ENCODE results near the gene TARS2.

The TARS2 gene

DNA sequence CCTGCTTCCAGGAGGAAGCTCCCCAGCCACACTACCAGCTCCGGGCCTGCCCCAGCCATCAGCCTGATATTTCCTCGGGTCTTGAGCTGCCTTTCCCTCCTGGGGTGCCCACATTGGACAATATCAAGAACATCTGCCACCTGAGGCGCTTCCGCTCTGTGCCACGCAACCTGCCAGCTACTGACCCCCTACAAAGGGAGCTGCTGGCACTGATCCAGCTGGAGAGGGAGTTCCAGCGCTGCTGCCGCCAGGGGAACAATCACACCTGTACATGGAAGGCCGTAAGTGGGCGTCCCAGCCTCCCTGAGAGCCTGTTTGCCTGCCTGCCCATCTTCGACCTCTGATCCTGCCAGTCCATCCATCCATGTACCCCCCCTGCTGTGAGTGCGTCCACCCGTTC is 24.3 kb downstream of the TARS2 start:
- no peak for DNase-seq

DNA sequence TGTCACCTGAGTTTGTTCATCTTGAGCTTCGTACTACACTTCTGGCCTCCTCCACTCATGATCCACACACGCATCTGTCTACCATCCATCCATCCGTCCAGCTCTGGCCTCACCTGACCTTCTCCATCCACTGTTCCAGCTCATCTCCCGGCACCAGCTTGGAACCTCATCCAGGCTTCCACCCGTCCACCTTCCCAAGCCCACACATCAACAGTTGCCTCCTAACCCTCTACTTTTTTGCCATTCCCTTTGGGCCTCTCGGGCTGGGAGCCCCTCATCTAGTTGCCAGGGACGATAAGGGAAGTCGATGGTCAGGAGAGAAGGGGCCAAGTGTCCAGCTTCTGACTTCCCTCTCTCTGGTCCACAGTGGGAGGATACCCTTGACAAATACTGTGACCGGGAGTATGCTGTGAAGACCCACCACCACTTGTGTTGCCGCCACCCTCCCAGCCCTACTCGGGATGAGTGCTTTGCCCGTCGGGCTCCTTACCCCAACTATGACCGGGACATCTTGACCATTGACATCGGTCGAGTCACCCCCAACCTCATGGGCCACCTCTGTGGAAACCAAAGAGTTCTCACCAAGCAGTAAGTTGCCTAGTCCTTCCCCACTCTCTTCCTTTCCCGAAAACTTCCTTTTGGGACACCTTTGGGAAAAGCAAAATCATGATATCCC is 24.9 kb downstream of the TARS2 start:
- no peak for DNase-seq

DNA sequence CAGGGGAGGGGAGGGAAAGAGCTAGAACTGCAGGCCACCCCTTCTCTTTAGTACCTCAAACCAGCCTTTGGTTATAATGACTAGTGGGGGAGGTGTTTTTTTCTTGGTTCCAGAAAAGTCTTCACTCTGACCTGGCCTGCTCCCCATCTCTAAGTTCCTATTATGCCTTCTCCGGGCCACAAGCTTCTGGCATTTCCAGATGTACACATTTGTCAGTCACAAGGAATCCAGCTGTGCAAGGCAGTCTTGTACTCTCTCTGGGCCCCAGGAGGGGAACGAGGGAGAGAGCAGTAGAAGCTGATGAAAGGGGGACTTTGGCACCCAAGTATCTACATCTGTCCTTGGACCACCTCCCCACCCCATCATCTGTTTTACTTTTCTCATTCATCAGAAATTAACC is 25.6 kb downstream of the TARS2 start:
- DNase-seq, result no peak

DNA sequence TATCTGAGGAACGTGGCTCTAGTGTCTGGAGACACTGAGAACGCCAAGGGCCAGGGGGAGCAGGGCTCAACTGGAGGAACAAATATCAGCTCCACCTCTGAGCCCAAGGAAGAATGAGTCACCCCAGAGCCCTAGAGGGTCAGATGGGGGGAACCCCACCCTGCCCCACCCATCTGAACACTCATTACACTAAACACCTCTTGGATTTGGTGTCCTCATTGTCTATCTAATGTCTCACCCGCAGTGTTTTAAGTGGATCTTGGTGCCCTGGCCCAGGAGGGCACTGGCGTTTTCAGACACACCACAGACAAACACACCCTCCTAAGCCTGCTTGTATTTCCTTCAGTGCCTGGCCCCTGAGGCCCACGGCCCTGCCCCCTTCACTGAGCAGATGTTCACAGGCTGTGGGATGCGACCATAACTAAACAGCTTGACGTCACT is 26.2 kb downstream of the TARS2 start:
- no peak for DNase-seq

DNA sequence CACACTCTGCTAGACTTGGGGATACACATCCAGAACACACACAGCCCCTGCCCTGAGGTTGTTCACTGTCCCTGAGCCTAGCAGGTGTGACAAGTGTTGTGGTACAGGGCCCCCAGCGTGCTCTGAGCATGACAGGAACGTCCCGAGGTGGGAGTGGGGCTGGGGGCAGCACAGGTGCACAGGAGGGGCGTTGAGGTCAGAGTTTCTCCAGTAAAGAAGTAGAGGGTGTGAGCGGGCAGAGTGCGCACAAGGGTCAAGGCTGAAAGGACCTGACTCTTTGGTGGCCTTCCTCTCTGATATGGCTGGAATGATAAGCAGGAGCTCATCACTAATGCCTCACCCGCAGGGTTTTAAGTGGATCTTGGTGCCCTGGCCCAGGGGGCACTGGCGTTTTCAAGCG is 27.0 kb downstream of the TARS2 start:
- no peak for DNase-seq

DNA sequence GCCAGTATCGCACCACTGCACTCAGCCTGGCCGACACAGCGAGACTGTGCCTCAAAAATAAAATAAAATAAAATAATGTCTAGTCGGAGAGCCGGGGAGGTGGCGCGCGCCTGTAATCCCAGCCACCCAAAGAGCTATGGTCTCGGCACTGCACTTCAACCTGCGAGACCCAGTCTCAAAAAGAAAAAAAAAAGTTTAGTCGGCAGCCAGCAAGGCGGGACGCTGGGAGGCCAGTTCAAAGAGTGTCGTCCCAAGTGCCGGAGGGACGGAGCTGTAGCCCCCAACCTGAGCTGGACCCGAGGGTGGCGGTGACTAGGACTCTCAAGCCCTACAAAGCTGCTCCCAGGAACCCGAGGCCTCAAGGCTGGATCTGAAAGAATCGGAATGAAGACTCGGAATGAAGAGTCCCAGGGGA is 27.7 kb downstream of the TARS2 start:
- no peak for DNase-seq

DNA sequence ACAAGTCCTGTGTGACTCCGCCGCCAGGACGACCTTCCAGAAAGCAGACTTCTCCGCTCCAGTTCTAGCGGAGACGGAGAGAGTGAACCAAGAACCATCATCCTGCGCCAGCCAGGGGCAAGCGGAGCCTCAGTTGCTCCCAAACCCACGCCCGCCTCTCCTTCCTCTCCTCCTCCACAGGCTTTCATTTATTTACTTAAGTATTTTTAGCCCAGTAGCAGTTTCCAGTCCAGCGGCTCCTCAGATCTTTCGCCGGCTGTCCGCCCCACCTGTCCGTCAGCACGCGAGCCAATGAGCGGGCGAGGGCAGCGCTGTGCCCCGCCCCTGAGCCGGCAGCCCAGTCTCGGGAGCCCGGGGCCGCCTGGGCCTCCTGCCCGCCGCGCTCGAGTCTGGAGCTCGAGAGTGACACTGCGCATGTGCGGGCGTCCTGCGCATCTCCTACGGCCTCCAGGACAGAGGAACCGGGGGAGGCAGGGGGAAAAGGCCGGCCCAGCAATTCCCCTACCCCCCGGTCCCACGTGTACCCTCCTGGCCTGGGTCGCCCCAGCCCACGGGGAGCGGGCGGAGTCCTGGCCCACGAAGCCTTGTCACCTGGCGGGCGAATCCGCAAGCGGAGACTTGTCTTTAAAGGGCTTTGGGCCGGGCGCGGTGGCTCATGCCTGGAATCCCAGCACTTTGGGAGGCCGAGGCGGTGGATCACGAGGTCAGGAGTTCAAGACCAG is 28.3 kb downstream of the TARS2 start, which contains the start of gene FALEC:
Gene FALEC, plus strand, starts transcription at position 425 of the 722 bp plus-strand sequence.
- DNase-seq, result peak; percentile 96

DNA sequence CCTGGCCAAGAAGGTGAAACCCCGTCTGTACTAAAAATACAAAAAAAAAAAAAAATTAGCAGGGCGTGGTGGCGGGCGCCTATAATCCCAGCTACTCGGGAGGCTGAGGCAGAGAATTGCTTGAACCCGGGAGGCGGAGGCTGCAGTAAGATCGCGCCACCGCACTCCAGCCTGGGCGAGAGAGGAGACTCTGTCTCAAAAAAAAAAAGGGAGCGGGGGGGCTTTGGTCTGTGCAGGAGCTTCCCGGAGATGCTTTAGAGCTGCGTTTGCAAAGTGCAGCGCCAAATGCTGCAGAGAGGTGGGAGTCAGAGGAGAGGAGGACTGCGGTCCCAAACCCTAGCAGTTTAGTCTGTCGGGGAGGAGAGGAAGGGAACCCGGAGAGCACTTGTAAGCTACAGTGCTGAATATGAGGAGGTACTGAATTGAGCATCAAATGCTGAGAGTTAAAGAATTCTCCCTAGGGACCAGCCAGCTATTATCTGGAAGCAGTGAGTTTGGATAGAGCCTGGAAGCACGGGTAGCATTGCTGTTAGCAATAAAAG is 28.9 kb downstream of the TARS2 start:
- no peak for DNase-seq

DNA sequence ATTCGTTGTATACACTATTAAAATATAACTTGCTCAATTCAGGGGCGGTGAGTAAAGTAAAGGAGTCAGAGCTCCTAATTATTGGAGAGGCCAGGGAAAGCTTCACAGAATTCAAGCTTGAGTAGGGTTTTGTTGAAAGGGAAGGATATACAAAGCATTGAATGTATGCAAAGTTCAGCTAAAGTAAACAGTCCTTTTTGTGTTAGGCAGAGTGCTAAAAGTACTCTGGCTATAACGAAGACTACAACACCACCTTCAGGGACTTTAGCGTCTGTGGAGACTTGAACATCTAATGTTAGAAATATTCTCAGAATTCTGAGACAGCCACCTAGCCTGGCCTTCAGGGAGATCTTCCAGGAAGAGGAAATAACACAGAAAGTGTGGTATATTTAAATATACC is 29.4 kb downstream of the TARS2 start:
- DNase-seq, result peak; percentile 6

DNA sequence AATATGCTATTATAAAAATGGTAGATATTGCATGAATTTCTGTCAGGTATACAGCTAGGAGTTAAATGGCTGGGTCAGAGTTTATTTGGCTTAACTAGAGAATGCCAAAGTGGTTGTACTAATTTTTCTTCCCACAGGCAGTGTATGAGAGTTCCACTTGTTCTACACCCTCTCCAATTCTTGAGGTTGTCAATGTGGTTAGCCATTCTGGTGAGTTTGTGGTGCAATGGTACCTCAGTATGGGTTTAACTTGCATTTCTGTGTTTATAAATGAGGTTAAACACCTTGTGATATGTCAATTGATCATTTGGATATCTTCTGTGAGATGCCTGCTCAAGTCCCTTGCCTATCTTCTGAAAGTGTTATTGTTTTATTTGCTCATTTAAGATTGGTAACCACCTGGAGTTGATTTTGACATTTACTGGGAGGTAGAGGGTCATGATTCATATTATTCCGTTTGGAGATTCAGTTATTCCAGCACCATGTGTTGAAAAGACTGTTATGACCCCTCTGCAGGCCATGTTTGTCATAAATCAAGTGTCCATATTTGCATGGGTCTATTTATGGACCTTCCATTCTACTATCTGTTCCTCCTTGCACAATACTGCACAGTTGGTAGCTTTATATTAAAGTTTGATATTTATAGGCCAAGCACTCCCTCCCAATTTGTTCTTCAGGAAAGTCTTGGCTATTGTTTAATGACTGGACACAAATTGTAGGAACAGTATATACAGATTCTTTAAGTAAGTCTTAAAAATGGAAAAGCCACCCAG is 34.2 kb downstream of the TARS2 start:
- no peak for DNase-seq

DNA sequence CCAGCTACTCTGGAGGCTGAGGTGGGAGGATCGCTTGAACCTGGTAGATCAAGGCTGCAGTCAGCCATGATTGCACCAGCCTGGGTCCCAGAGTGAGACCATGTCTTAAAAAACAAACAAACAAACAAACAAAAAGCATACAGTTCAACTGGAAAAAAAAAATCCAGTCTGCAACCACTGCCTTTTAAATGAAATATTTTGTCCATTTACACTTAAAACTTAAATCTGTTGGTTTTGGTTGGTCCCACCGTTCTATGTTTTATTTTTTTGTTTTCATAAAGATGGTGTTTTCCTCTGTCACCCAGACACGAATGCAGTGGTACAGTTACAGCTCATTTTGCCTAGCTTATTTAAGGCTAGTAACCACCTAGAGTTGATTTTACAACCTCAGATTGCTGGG is 38.1 kb downstream of the TARS2 start:
- DNase-seq, result no peak

DNA sequence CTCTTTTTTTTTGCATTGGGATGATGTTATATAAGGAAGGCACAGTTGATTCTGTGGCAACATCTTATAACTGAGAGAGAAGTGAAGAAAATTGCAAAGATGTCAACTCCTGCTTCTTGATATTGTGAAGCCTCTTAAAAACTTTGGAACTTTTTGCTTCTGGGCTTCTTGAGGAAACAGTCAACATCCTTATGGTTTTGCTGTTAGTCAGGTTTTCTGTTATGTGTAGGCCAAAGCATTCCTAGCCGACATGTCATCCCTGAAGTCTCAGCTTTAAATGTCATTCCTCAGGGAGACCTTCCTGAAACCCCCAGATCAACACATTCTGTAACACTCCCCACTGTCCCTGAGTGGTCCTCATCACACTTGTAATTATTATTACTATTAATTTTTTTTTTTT is 41.0 kb downstream of the TARS2 start:
- DNase-seq, result no peak

DNA sequence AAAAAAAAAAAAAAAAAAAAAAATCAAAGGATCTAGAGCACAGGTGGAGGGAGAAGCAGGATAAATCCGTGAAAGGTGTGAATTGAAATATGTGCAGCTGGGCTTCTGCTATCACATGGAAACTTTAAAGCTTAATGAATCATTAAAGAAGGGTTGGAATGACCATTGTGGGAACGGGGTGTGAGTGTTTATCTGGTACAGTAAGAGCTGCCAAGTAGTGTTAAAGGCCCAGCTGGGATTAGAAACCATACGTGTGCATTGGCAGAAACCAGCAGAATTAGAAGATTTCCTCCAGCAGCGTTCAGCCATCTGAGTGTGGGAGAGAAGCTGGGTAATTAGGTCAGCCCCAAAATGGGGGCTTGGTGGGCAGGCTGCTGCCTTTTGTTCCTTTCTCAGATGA is 41.8 kb downstream of the TARS2 start:
- DNase-seq, result no peak

DNA sequence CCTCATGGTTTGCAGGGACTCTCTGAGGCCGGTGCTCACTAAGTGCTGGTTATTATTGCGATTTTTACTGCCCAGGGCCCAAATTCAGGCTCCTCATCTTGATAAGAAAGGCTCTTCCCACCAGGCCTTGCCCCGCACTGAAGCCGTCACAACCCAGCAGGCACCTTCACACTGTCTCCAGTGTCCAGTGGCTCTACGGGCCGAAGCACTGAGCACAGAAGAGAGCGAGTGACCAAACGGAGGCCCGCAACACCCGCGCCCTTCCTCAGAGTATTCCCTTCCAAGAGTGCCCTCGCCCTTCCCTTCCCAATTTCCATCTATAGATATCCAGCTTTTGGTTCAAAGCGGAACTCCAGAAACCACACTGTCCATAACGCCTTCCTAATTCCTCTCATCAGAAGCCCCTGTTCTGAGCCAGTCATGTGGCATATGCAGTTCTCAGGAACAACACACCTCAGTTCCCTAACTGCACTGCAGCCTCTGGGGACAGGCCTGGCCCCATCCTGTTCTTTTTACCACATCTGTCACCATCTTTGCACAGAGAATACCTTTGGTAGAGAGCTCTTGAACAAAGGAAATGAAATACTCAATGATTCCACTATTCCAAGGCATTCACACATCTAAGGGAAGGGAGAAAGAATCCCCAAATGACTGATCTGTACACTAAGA is 43.4 kb downstream of the TARS2 start:
- no peak for DNase-seq

DNA sequence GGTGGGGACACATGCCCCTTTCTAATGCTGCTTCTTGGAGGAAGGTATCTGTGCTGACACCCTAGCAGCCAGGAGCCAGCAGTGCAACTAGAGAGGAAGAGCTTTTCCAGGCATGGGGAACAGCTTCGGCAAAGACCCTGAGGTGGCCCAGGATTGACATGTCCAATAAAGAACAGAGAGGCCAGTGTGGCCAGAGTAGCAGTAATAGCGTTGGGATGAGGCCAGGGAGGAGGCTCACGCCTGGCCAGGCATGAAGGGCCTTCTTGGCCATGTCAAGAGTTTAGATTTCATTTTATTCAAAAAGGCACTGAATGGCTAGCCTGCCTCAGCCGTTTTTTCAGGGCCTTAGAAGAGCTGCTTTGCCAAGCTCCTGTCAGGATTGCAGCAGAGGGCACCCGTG is 45.6 kb downstream of the TARS2 start:
- no peak for DNase-seq

DNA sequence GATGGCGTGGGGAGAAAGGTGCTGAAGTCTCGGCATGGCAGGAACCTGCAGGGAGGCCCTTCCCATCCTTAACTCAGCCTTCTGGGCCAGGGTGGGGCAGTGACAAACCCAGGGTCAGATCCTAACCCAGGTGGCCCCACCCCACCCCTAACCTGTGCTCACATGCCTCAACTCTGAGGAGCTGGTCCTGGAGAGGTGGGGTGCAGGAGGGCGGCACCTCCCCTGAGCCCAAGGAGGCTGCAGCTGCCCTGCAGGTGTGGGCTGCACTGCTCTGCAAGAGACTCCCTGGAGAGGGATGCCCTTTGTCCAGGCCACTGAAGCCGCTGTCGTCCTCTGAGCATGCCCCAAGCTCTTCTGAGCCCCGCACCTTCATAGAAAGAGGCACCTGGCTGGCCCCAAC is 46.8 kb downstream of the TARS2 start:
- no peak for DNase-seq

DNA sequence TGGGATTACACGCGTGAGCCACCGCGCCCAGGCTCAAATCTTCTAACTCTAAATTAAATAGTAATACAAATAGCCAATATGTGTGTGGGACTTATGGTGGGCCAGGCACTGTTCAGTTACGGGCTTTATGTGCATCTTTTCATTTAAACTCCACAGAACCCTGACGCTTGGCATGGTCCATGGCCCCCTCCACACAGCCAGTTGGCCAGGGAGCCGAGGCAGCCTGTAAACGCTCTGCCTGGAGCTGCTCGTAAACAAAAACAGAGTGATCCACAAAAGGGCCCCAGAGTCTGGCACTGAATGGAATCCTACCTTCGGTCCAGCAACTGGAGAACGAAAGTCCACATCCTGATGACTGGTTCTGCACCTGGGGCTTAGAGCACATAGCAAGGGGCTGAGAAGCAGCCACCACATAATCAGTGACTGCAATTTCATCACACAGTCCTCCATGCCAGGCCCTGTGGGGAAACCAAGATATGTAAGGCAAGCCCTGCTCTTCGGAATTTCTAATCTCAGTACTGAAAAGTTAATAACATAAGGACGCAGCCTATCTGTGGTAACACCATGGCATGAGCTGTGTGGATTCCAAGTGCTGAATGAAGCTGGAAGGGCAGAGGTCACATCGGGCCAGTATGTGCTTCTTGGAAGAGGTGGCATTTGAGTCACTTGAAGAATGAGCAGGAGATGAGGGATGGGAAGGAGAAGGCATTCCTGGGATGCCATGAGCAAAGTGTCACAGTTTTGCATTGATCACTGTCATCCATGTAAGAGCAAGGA is 48.5 kb downstream of the TARS2 start:
- DNase-seq, result no peak

DNA sequence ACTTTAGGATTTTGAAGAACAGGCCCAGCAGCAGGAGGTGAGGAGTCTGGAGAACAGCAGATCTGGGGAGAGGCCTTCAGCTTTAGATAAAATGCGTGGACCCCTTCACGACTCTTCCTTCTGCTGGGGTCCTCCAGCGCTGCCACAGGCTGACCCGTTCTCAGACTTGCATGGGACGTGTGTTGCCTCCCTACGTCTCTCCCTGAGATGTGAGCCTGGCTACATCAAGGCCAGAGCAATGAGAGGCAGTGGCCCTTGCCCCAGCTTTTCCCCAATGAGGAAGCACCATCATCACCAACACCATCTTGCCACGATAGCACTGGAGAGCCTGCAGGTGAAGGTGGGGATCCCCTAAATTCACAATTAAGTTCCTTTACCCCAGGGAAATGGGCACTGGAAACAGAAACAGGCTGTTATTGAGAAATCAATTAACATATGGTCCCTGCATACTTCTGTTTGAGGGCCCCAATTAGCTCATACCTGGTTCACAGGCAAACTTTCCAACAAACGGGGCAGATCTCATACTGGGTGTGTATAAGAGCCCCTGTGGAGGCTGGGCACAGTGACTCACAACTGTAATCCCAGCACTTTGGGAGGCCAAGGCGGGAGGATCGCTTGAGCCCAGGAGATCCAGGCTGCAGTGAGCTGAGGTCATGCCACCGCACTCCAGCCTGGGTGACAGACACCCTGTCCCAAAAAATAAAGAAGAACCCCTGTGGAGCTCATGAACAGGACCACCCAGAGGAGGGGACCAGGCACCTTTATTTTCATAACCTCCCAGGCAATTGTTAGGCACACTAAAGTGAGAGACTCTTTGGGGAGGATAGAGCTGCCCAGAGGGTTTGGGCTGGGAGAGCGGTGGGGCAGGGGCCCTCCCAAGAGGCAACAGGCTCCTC is 49.9 kb downstream of the TARS2 start:
- no peak for DNase-seq

DNA sequence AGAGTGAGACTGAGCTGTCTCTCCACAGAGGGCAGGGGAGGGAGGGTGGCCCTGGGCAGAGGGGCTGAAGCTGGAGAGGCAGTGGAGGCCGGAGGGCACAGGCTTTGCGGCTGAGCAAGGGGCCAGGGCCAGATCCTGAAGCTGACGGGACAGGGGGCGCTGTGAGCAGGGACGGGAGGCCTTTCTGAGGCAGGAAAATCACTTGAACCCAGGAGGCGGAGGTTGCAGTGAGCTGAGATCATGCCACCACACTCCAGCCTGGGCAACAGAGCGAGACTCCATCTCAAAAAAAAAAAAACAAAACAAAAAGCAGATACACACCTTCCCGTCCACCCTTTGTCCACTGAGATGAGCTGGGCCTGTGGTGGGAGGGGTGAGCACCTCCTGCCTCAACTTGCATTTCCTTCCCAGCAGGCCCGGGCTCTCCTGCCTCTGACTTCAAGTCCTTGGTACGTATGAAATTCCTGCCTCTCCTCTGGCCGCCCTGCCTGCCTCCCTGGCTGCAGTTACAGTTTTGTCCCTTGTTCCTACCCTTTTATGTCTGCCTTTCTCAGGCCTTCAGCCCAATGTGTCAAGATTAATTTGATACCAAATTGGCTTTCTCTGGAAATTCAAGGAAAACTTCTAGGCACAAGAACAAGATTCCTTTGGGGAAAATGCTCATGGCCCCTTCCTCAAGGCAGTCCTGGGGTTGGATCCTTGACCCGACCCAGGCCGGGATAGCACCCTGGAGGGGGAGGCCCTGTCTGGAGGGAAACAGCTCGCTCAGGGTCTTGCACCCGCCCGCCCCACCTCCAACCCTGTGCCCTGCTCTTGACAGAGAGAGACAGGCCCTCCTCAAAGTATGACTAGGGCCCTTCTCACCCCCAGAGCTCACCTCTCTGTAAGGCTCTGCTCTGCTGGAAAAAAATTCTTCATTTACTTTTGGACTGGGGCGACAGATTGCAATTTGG is 50.8 kb downstream of the TARS2 start:
- no peak for DNase-seq
